ENCODE measurements around the gene PPA1. TPM values are rescaled to one million over a fixed set of nuclear protein-coding genes. Genes with fewer than 3 reads are reported as not detected.
A peak's percentile ranks its signal among the peaks of the same experiment; 100 is the strongest.

The PPA1 gene
- total RNA-seq, 1 donor from 2014 or later, result 175 TPM

- peak; percentile 70 for ATAC-seq
- intact Hi-C loops (cut with DNase I), result no loop called here
Observed at GRCh38 chr10:70178139-70178725, 55.0 kb downstream of the PPA1 start.

GRCh38 chr10:70176441-70176840, 56.8 kb downstream of the PPA1 start:
- no peak for TF ChIP-seq CTCF (IDR thresholded peaks at IDR 0.05)
- Histone ChIP-seq H3K27ac (no peak overlapping the region), H3K4me1 (peaks cover 11% of the 10 kb centered on the region), H3K4me3 (no peak overlapping the region), H3K9me3 (no peaks in the 10 kb centered on the region), H3K27me3 (no peaks in the 10 kb centered on the region), H3K36me3 (no peaks in the 10 kb centered on the region)
- intact Hi-C loops (cut with DNase I), result no loop called here
- no peak for ATAC-seq
- DNase-seq, result no peak

More at GRCh38 chr10:70178139-70178725, 55.0 kb downstream of the PPA1 start:
- Histone ChIP-seq H3K36me3 (no peaks in the 10 kb centered on the region), H3K27ac (no peak overlapping the region), H3K4me3 (no peak overlapping the region), H3K9me3 (no peaks in the 10 kb centered on the region), H3K4me1 (peaks cover 11% of the 10 kb centered on the region), H3K27me3 (no peaks in the 10 kb centered on the region)
- DNase-seq, result no peak
- TF ChIP-seq CTCF (IDR thresholded peaks at IDR 0.05), result no peak

GRCh38 chr10:70175516-70175915, 57.7 kb downstream of the PPA1 start:
- ATAC-seq (no peak), DNase-seq (no peak)
- no peak overlapping the region for H3K4me3 ChIP-seq
- H3K4me1 ChIP-seq, result peaks cover 14% of the 10 kb centered on the region
- intact Hi-C loops (cut with DNase I), result no loop called here
- no peak for TF ChIP-seq CTCF (IDR thresholded peaks at IDR 0.05)
- H3K36me3 ChIP-seq, result no peaks in the 10 kb centered on the region
- no peaks in the 10 kb centered on the region for H3K9me3 ChIP-seq
- no peaks in the 10 kb centered on the region for H3K27me3 ChIP-seq
- H3K27ac ChIP-seq, result no peak overlapping the region

DNA sequence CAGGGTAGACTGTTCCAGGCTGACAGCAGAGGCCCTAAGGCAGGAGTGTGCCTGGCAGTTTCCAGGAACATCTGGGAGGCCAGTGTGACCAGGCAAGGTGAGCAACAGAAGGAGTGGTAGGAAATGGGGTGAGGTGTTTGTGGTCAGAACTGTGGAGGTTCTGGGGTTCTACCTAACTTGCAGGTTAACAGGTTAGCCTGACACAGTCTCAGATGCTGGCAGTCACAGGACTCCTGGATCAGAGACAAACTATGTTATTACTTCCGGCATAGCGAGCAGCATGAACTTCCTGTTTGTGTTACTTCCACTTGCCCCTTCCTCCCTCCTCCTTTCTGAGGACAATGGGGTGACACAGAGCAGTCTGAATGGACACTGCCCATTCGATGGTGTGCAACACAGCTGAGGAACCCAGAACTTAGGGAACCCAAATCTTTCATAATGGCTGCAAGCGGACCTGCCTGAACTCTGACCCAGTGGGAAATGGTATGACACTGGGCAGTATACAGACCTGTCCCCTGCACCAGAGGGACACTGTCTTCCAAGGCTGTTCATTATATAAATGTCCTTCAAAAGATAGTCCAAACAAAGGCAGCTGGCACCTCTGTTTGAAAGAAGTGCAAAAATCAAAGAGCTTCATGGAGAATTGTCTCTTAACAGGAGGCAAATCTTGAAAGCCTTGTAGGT, 59.0 kb downstream of the PPA1 start:
- intact Hi-C loops (cut with DNase I), result no loop called here
- ATAC-seq (peak; percentile 36), DNase-seq (no peak)
- no peak for TF ChIP-seq CTCF (IDR thresholded peaks at IDR 0.05)
- H3K27me3 ChIP-seq, result no peaks in the 10 kb centered on the region
- H3K4me1 ChIP-seq, result peaks cover 17% of the 10 kb centered on the region
- no peaks in the 10 kb centered on the region for H3K9me3 ChIP-seq
- no peaks in the 10 kb centered on the region for H3K36me3 ChIP-seq
- peak overlapping the region; percentile 72 for H3K27ac ChIP-seq
- no peak overlapping the region for H3K4me3 ChIP-seq

DNA sequence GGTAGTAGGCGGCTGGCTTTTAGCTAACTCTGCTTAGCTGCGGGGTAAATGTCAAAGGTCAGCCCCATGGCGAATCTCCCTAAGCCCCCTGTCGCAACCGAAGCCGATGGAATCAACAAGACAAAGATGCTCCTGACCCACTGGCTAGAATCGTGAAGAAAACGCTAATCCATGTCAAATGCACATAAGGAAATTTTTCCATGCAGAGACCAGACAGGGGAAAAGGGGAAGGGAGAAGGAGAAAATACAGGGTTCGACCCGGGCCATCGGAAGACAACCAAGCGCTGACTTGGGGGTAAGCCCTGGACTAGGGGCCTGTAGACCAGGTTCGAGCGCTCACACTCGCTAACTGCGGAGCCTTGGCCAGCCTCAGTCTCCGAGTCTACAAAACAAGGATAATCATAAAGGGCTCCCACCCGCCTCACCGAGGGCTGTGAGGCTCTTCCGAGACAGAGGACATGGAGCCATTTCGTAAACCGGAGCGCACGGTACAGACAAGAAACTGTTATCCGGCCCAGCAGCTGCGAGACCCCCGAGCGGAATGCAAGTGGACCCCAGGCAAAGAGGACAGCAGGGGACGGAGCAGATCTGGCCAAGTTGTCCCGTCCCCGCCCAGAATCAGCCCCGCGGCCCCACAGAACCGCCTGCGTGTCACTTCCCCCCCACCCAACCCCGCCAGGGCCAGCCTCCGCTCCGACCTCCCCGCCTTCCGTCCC, 63.4 kb downstream of the PPA1 start:
- Histone ChIP-seq H3K4me3 (peak overlapping the region; percentile 93), H3K27me3 (no peaks in the 10 kb centered on the region), H3K36me3 (peaks cover 21% of the 10 kb centered on the region), H3K27ac (peak overlapping the region; percentile 94), H3K9me3 (no peaks in the 10 kb centered on the region), H3K4me1 (peaks cover 50% of the 10 kb centered on the region)
- no peak for DNase-seq
- TF ChIP-seq CTCF (IDR thresholded peaks at IDR 0.05), result no peak
- intact Hi-C loops (cut with DNase I), result no loop called here
- ATAC-seq, result peak; percentile 47

All from upper lobe of right lung (tissue), 1 donor.